Pancreas (tissue), 8 donors: ENCODE results near the gene PGLYRP4. TPM values are rescaled to one million over a fixed set of nuclear protein-coding genes. Genes with fewer than 3 reads are reported as not detected.

ENCODE experiments used
- polyA plus RNA-seq, 2 donors: library from polyadenylated mRNA; stranded (reverse); fragments of 200-250 nt; gene quantifications; one replicate each; pipeline ENCODE4 v1.2.3, GENCODE V29; 2013
- total RNA-seq, 6 donors: library from RNA; stranded (reverse); fragmentation: NEBNext Ultra II Directional in 4 of 6; extraction: Animal tissue kit (Norgen Biotek cat#: 25700) in 4 of 6; gene quantifications; one replicate each; pipeline versions ENCODE4 v1.2.1 to v1.2.4, GENCODE V29; 2021 to 2023
- donor health status: healthy with polysubstance abuse.
- donor health status: DM: no; HTN: no; CAD: no; lungs with moderate emphysema.
- donor health status: DM: no; HTN: no; CAD: no.
- donor health status: Bipolar disorder and iron deficiency.
- donor health status: DM: yes; HTN: yes; CAD: no.
- donor health status: DM: no; HTN: no; CAD: no.
- donor health status: DM: no; HTN: no; CAD: no.
- donor health status: DM: yes; HTN: yes; CAD: no.

PGLYRP4 gene
- total and polyA plus RNA-seq, 8 donors = 0.37 TPM; not detected in 7

Other genes with a start within 250 kb of the PGLYRP4 start
- gene SPRR2F, start 235.3 kb downstream of the PGLYRP4 start, total RNA-seq = under 1 TPM in 1 of 6 donors, not detected in 5; 0.35 TPM
- not detected for gene SPRR2F, start 235.3 kb downstream of the PGLYRP4 start, polyA plus RNA-seq
- not detected for gene SPRR2G, start 198.0 kb downstream of the PGLYRP4 start, total RNA-seq
- not detected for gene SPRR2G, start 198.0 kb downstream of the PGLYRP4 start, polyA plus RNA-seq
- gene LELP1, start 145.4 kb downstream of the PGLYRP4 start, total RNA-seq = not detected
- not detected for gene LELP1, start 145.4 kb downstream of the PGLYRP4 start, polyA plus RNA-seq
- gene PRR9, start 131.3 kb downstream of the PGLYRP4 start, total RNA-seq = not detected
- not detected for gene PRR9, start 131.3 kb downstream of the PGLYRP4 start, polyA plus RNA-seq
- gene LORICRIN, start 89.2 kb downstream of the PGLYRP4 start, total RNA-seq = not detected
- not detected for gene LORICRIN, start 89.2 kb downstream of the PGLYRP4 start, polyA plus RNA-seq
- not detected for gene PGLYRP3, start 35.9 kb downstream of the PGLYRP4 start, total RNA-seq
- gene PGLYRP3, start 35.9 kb downstream of the PGLYRP4 start, polyA plus RNA-seq = not detected
- gene S100A9, start 9.0 kb upstream of the PGLYRP4 start, total RNA-seq = 10 to 100 TPM in 3 of 6 donors, 1 to 10 TPM in 3; 3.9 to 49.0 (median 21.2) TPM
- gene S100A9, start 9.0 kb upstream of the PGLYRP4 start, polyA plus RNA-seq = 10 to 100 TPM; 51.4 to 79.6 TPM
- gene S100A12, start 26.8 kb upstream of the PGLYRP4 start, total RNA-seq = 1 to 10 TPM in 3 of 6 donors, under 1 TPM in 2, not detected in 1; 0.44 to 3.3 (median 1.1) TPM
- gene S100A12, start 26.8 kb upstream of the PGLYRP4 start, polyA plus RNA-seq = 1 to 10 TPM; 2.6 to 5.2 TPM
- gene S100A8, start 42.2 kb upstream of the PGLYRP4 start, total RNA-seq = 10 to 100 TPM in 3 of 6 donors, 1 to 10 TPM in 3; 2.0 to 36.1 (median 12.1) TPM
- 10 to 100 TPM; 26.1 to 41.9 TPM for gene S100A8, start 42.2 kb upstream of the PGLYRP4 start, polyA plus RNA-seq
- not detected for gene S100A7A, start 67.7 kb upstream of the PGLYRP4 start, total RNA-seq
- not detected for gene S100A7A, start 67.7 kb upstream of the PGLYRP4 start, polyA plus RNA-seq
- not detected for gene S100A7, start 111.8 kb upstream of the PGLYRP4 start, total RNA-seq
- gene S100A7, start 111.8 kb upstream of the PGLYRP4 start, polyA plus RNA-seq = not detected
- gene S100A6, start 187.2 kb upstream of the PGLYRP4 start, total RNA-seq = 100 to 1,000 TPM in 2 of 6 donors, 10 to 100 TPM in 4; 21.4 to 264 (median 61.8) TPM
- gene S100A6, start 187.2 kb upstream of the PGLYRP4 start, polyA plus RNA-seq = 100 to 1,000 TPM; 304 to 495 TPM
- not detected for gene S100A5, start 192.1 kb upstream of the PGLYRP4 start, total RNA-seq
- gene S100A5, start 192.1 kb upstream of the PGLYRP4 start, polyA plus RNA-seq = not detected
- gene S100A4, start 197.0 kb upstream of the PGLYRP4 start, total RNA-seq = 10 to 100 TPM in 4 of 6 donors, 1 to 10 TPM in 2; 5.0 to 40.9 (median 24.4) TPM
- 100 to 1,000 TPM in 1 of 2 donors, 10 to 100 TPM in 1; 88.6 to 149 TPM for gene S100A4, start 197.0 kb upstream of the PGLYRP4 start, polyA plus RNA-seq
- gene S100A3, start 200.4 kb upstream of the PGLYRP4 start, total RNA-seq = under 1 TPM in 3 of 6 donors, not detected in 3; 0.20 to 0.70 (median 0.66) TPM
- gene S100A3, start 200.4 kb upstream of the PGLYRP4 start, polyA plus RNA-seq = 1 to 10 TPM in 1 of 2 donors, under 1 TPM in 1; 0.38 to 1.1 TPM
- 1 to 10 TPM in 1 of 6 donors, under 1 TPM in 3, not detected in 2; 0.60 to 2.1 (median 0.68) TPM for gene S100A2, start 217.0 kb upstream of the PGLYRP4 start, total RNA-seq
- 1 to 10 TPM; 1.9 to 2.8 TPM for gene S100A2, start 217.0 kb upstream of the PGLYRP4 start, polyA plus RNA-seq